Neural progenitor cell (in vitro differentiated cells): Measurements from ENCODE around the gene VPS35L. TPM values are rescaled to one million over a fixed set of nuclear protein-coding genes. Genes with fewer than 3 reads are reported as not detected.

ENCODE experiments used
- DNase-seq: peaks from one replicate; pipeline ENCODE4 v3.0.0-alpha.2; 2016; ENCODE audit warnings: low spot score
- H2AFZ ChIP-seq: fragments of 200-600 bp; sonication (generic); replicated peaks from 2 replicates; pipeline ENCODE4 v1.6.1; 2016; ENCODE audit warnings: antibody characterized with exemption
- H3F3A ChIP-seq: fragments of 200-600 bp; sonication (generic); 2 replicates; pipeline ENCODE4 v1.6.1; 2016; ENCODE audit warnings: antibody characterized with exemption, low read depth
- H3K27ac ChIP-seq: fragments of 200-600 bp; sonication (generic); 2 replicates; pipeline ENCODE4 v1.5.1; 2016; ENCODE audit warnings: mild to moderate bottlenecking
- H3K27me3 ChIP-seq: fragments of 200-600 bp; sonication (generic); 2 replicates; pipeline ENCODE4 v1.6.1; 2016; ENCODE audit warnings: mild to moderate bottlenecking, moderate library complexity
- H3K36me3 ChIP-seq: fragments of 200-600 bp; sonication (generic); 2 replicates; pipeline ENCODE4 v1.5.1; 2016
- H3K4me1 ChIP-seq: fragments of 200-600 bp; sonication (generic); 2 replicates; pipeline ENCODE4 v1.6.1; 2016; ENCODE audit warnings: mixed run types
- H3K4me2 ChIP-seq: fragments of 200-600 bp; sonication (generic); 2 replicates; pipeline ENCODE4 v1.6.1; 2016
- H3K4me3 ChIP-seq: fragments of 200-600 bp; sonication (generic); 2 replicates; pipeline ENCODE4 v1.5.1; 2016
- H3K79me2 ChIP-seq: fragments of 200-600 bp; sonication (generic); 2 replicates; pipeline ENCODE4 v1.6.1; 2016; ENCODE audit warnings: low read depth
- H3K9ac ChIP-seq: fragments of 200-600 bp; sonication (generic); 2 replicates; pipeline ENCODE4 v1.6.1; 2016
- H3K9me3 ChIP-seq: fragments of 200-600 bp; sonication (generic); 2 replicates; pipeline ENCODE4 v1.5.1; 2016; ENCODE audit warnings: low read depth
- H4K20me1 ChIP-seq: fragments of 200-600 bp; sonication (generic); 2 replicates; pipeline ENCODE4 v1.6.1; 2016; ENCODE audit warnings: low read depth
- H3K27ac Mint-ChIP-seq: 3 replicates; pipeline ENCODE4 v1.8.0; 2021; ENCODE audit warnings: mixed read lengths
- H3K27me3 Mint-ChIP-seq: 2 replicates; pipeline ENCODE4 v1.8.0; 2022; ENCODE audit warnings: low read depth, mild to moderate bottlenecking, inconsistent platforms, moderate library complexity, mixed read lengths; ENCODE audit not compliant: insufficient read depth
- H3K36me3 Mint-ChIP-seq: 3 replicates; pipeline ENCODE4 v1.8.0; 2021; ENCODE audit warnings: mixed read lengths
- H3K4me1 Mint-ChIP-seq: 3 replicates; pipeline ENCODE4 v1.8.0; 2021; ENCODE audit warnings: mixed read lengths
- H3K4me3 Mint-ChIP-seq: 3 replicates; pipeline ENCODE4 v1.8.0; 2021; ENCODE audit warnings: mild to moderate bottlenecking, moderate library complexity, mixed read lengths
- H3K9me3 Mint-ChIP-seq: 3 replicates; pipeline ENCODE4 v1.8.0; 2020; ENCODE audit warnings: mixed read lengths
- CTCF ChIP-seq: fragments of 200-600 bp; sonication (generic); IDR thresholded peaks from 2 replicates; pipeline ENCODE4 v1.5.1; 2017; ENCODE audit warnings: antibody characterized with exemption, mild to moderate bottlenecking
- EZH2 ChIP-seq: fragments of 200-600 bp; sonication (generic); IDR thresholded peaks from 2 replicates; pipeline ENCODE4 v1.6.1; 2017; ENCODE audit warnings: antibody characterized with exemption, mild to moderate bottlenecking, moderate library complexity
- EZH2phosphoT487 ChIP-seq: fragments of 200-600 bp; sonication (generic); IDR thresholded peaks from 2 replicates; pipeline ENCODE4 v1.6.1; 2017; ENCODE audit warnings: antibody characterized with exemption
- total RNA-seq: library from RNA; depleted of rRNA; stranded (reverse); fragments of >200 nt; gene quantifications from 2 replicates; pipeline ENCODE4 v1.2.3, GENCODE V29; 2015; ENCODE audit warnings: low replicate concordance

The VPS35L gene
- total RNA-seq, 1 donor from 2014 or later, result 57.1 TPM

GRCh38 chr16:19687279-19687678 lies 131.8 kb downstream of the VPS35L start:
- Histone ChIP-seq H3K4me2 (peak overlapping the region; percentile 46), H3K27ac (peak overlapping the region; percentile 48), H3K9me3 (no peaks in the 10 kb centered on the region), H3K4me3 (no peak overlapping the region), H3F3A (peaks cover 13% of the 10 kb centered on the region), H2AFZ (no peak overlapping the region), H3K9ac (no peak overlapping the region), H3K27me3 (no peaks in the 10 kb centered on the region), H3K36me3 (peaks cover 4% of the 10 kb centered on the region), H3K4me1 (peaks cover 9% of the 10 kb centered on the region), H4K20me1 (peaks cover 8% of the 10 kb centered on the region), H3K79me2 (no peaks in the 10 kb centered on the region)
- Mint-ChIP-seq H3K36me3 (peaks cover 37% of the 10 kb centered on the region), H3K9me3 (peaks cover 4% of the 10 kb centered on the region), H3K27me3 (peaks cover 3% of the 10 kb centered on the region), H3K4me1 (peaks cover 19% of the 10 kb centered on the region), H3K27ac (peak overlapping the region; percentile 93), H3K4me3 (peak overlapping the region; percentile 53)
- TF ChIP-seq EZH2 (no peak), EZH2phosphoT487 (no peak), CTCF (no peak)
- DNase-seq, result peak; percentile 60

GRCh38 chr16:19688396-19689024 lies 133.0 kb downstream of the VPS35L start:
- Histone ChIP-seq H4K20me1 (peaks cover 8% of the 10 kb centered on the region), H3K9ac (no peak overlapping the region), H3K27ac (no peak overlapping the region), H3K4me3 (no peak overlapping the region), H3K79me2 (no peaks in the 10 kb centered on the region), H3K36me3 (peaks cover under 1% of the 10 kb centered on the region), H3F3A (peaks cover 13% of the 10 kb centered on the region), H3K27me3 (no peaks in the 10 kb centered on the region), H3K4me1 (peaks cover 9% of the 10 kb centered on the region), H3K9me3 (no peaks in the 10 kb centered on the region), H2AFZ (no peak overlapping the region), H3K4me2 (no peak overlapping the region)
- Mint-ChIP-seq H3K4me1 (peaks cover 19% of the 10 kb centered on the region), H3K4me3 (no peak overlapping the region), H3K27me3 (peaks cover 3% of the 10 kb centered on the region), H3K9me3 (peaks cover 4% of the 10 kb centered on the region), H3K27ac (peak overlapping the region; percentile 12), H3K36me3 (peaks cover 34% of the 10 kb centered on the region)
- TF ChIP-seq EZH2 (no peak), CTCF (no peak), EZH2phosphoT487 (no peak)
- no peak for DNase-seq

- Histone ChIP-seq H4K20me1 (peaks cover 8% of the 10 kb centered on the region), H3K36me3 (no peaks in the 10 kb centered on the region), H3K27ac (no peak overlapping the region), H3K4me1 (peaks cover 9% of the 10 kb centered on the region), H3K4me3 (no peak overlapping the region), H3K9me3 (no peaks in the 10 kb centered on the region), H3K4me2 (no peak overlapping the region), H3K9ac (no peak overlapping the region), H3F3A (peaks cover 12% of the 10 kb centered on the region), H3K79me2 (no peaks in the 10 kb centered on the region), H2AFZ (no peak overlapping the region), H3K27me3 (no peaks in the 10 kb centered on the region)
- no peak overlapping the region for H3K27ac Mint-ChIP-seq
- TF ChIP-seq CTCF (no peak), EZH2phosphoT487 (no peak)
- H3K36me3 Mint-ChIP-seq, result peaks cover 34% of the 10 kb centered on the region
- H3K27me3 Mint-ChIP-seq, result peaks cover 3% of the 10 kb centered on the region
- H3K9me3 Mint-ChIP-seq, result peaks cover 3% of the 10 kb centered on the region
- DNase-seq, result no peak
- peaks cover 19% of the 10 kb centered on the region for H3K4me1 Mint-ChIP-seq
- no peak overlapping the region for H3K4me3 Mint-ChIP-seq
Observed at GRCh38 chr16:19689342-19689741, 133.8 kb downstream of the VPS35L start.
